K562 (cell line): Measurements from ENCODE around the gene RBM44.

ENCODE experiments used
- EP300 ChIP-seq: IDR thresholded peaks from 2 replicates; pipeline ENCODE4 v1.6.1; 2012; ENCODE audit warnings: low read length, improper control_type of control experiment
- EZH2 ChIP-seq: IDR thresholded peaks from 2 replicates; pipeline ENCODE4 v1.6.1; 2012; ENCODE audit warnings: low read depth, mild to moderate bottlenecking, inconsistent platforms, low read length, borderline replicate concordance
- MTF1 ChIP-seq: fragments of 250-450 bp; sonication (Bioruptor Pico); IDR thresholded peaks from 2 replicates; pipeline ENCODE4 v1.9.0; 2021; ENCODE audit warnings: moderate library complexity, mild to moderate bottlenecking, inconsistent platforms, borderline replicate concordance
- SP1 ChIP-seq: sonication (generic); formaldehyde crosslinking; IDR thresholded peaks from 2 replicates; pipeline ENCODE4 v1.8.1; 2022; ENCODE audit warnings: mild to moderate bottlenecking, missing genetic modification reagents
- TAF1 ChIP-seq: IDR thresholded peaks from 2 replicates; pipeline ENCODE4 v1.6.1; 2011; ENCODE audit warnings: mild to moderate bottlenecking, low read length, moderate library complexity; ENCODE audit not compliant: insufficient read depth, control insufficient read depth, severe bottlenecking; ENCODE audit errors: extremely low read depth
- ZFP1 ChIP-seq: fragments of 450-650 bp; formaldehyde crosslinking; IDR thresholded peaks from 2 replicates; pipeline ENCODE4 v1.4.0; 2020; ENCODE audit warnings: mild to moderate bottlenecking, mixed read lengths
- ZNF143 ChIP-seq: sonication (generic); formaldehyde crosslinking; IDR thresholded peaks from 2 replicates; pipeline ENCODE4 v1.9.0; 2022; ENCODE audit warnings: mild to moderate bottlenecking, missing genetic modification reagents
- TF ChIP-seq, protein P1 (sequence below): sonication (generic); formaldehyde crosslinking; IDR thresholded peaks from 2 replicates; pipeline ENCODE4 v1.9.0; 2022; ENCODE audit warnings: mild to moderate bottlenecking, missing genetic modification reagents
- TF ChIP-seq, protein P2 (sequence below), 3 experiments: IDR thresholded peaks in 2 of 3; conservative IDR thresholded peaks in 1 of 3; 2 replicates each; pipeline ENCODE4 v1.5.1; 2011 to 2012; ENCODE audit warnings: low read length in 3 of 3, mild to moderate bottlenecking in 3 of 3, control low read depth in 2 of 3, improper control_type of control experiment in 1 of 3, inconsistent platforms in 1 of 3, low read depth in 1 of 3, mixed read lengths in 1 of 3, moderate library complexity in 1 of 3; ENCODE audit not compliant: insufficient read depth in 2 of 3
- TF ChIP-seq, protein P3 (sequence below): sonication (generic); formaldehyde crosslinking; IDR thresholded peaks from 2 replicates; pipeline ENCODE4 v1.8.1; 2023; ENCODE audit warnings: mild to moderate bottlenecking, missing genetic modification reagents, moderate library complexity

DNA sequence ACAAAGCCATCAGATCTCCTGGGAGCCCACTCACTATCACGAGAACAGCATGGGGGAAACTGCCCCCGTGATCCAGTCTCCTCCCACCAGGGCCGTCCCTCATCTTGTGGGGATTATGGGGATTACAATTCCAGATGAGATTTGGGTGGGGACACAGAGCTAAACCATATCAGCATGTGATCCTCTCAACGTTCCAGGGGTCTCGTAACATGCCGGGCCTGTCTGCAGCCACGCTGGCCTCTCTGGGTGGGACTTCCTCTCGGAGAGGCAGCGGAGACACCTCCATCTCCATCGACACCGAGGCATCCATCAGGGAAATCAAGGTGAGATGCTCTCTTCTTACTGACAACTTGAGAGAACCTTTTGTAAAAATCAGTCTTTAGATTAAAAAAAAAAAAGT lies 49.6 kb upstream of the RBM44 start:
- no peak for TF ChIP-seq SP1
- TF ChIP-seq, protein P1, sequence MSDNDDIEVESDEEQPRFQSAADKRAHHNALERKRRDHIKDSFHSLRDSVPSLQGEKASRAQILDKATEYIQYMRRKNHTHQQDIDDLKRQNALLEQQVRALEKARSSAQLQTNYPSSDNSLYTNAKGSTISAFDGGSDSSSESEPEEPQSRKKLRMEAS: no peak
- TF ChIP-seq EZH2: no peak
- TF ChIP-seq ZFP1 (CRISPR knock-in tag): no peak
- TF ChIP-seq EP300: no peak
- no peak for TF ChIP-seq ZNF143 (CRISPR knock-in tag)
- TF ChIP-seq, protein P2, sequence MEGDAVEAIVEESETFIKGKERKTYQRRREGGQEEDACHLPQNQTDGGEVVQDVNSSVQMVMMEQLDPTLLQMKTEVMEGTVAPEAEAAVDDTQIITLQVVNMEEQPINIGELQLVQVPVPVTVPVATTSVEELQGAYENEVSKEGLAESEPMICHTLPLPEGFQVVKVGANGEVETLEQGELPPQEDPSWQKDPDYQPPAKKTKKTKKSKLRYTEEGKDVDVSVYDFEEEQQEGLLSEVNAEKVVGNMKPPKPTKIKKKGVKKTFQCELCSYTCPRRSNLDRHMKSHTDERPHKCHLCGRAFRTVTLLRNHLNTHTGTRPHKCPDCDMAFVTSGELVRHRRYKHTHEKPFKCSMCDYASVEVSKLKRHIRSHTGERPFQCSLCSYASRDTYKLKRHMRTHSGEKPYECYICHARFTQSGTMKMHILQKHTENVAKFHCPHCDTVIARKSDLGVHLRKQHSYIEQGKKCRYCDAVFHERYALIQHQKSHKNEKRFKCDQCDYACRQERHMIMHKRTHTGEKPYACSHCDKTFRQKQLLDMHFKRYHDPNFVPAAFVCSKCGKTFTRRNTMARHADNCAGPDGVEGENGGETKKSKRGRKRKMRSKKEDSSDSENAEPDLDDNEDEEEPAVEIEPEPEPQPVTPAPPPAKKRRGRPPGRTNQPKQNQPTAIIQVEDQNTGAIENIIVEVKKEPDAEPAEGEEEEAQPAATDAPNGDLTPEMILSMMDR (IDR thresholded peaks at IDR 0.05 in 2 of 3, conservative IDR thresholded peaks at IDR 0.05 in 1 of 3; ENCODE audit: insufficient read depth in 2 of 3, low read depth in 1 of 3, low read length in 3 of 3): no peak
- TF ChIP-seq TAF1: no peak
- TF ChIP-seq, protein P3, sequence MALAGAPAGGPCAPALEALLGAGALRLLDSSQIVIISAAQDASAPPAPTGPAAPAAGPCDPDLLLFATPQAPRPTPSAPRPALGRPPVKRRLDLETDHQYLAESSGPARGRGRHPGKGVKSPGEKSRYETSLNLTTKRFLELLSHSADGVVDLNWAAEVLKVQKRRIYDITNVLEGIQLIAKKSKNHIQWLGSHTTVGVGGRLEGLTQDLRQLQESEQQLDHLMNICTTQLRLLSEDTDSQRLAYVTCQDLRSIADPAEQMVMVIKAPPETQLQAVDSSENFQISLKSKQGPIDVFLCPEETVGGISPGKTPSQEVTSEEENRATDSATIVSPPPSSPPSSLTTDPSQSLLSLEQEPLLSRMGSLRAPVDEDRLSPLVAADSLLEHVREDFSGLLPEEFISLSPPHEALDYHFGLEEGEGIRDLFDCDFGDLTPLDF (CRISPR knock-in tag): no peak
- TF ChIP-seq MTF1 (CRISPR knock-in tag): no peak
